B cell (primary cell): ENCODE data around the gene SPA17. TPM values are rescaled to one million over a fixed set of nuclear protein-coding genes. Genes with fewer than 3 reads are reported as not detected.

Experiments used
- ATAC-seq: fragments of 200-7000 bp; cut with Tn5 transposase; one replicate; pipeline ENCODE4 v1.10.0; 2021; ENCODE audit warnings: low read depth, mild to moderate bottlenecking, moderate number of reproducible peaks, moderate library complexity
- CTCF ChIA-PET: fragments of 350-600 bp; sonication (Branson Sonifier 250); formaldehyde crosslinking; loops from one replicate; lab custom pipeline; 2021; ENCODE audit warnings: antibody characterized with exemption, inconsistent platforms; lab: Charles Lee
- POLR2A ChIA-PET: fragments of 350-600 bp; sonication (Branson Sonifier 250); formaldehyde crosslinking; loops from one replicate; lab custom pipeline; 2021; ENCODE audit warnings: antibody characterized with exemption; lab: Charles Lee
- DNase-seq: peaks from one replicate; pipeline ENCODE4 v3.0.0; 2013
- H2AFZ ChIP-seq: 2 replicates; pipeline ENCODE4 v1.6.1; 2012; ENCODE audit warnings: mild to moderate bottlenecking, low read depth, low read length; ENCODE audit not compliant: insufficient read depth, poor library complexity, severe bottlenecking
- H3K27ac ChIP-seq, 2 donors: 1 replicate in 1 of 2; 2 replicates in 1 of 2; pipeline ENCODE4 v1.5.1; 2012 to 2013; ENCODE audit warnings: low read length in 2 of 2, mild to moderate bottlenecking in 2 of 2, moderate library complexity in 1 of 2
- H3K27me3 ChIP-seq, 4 experiments: fragments of 200-600 bp in 1 of 4; sonication (generic) in 1 of 4; replicated peaks in 1 of 4; 1 replicate in 2 of 4; 2 replicates in 2 of 4; pipeline versions ENCODE4 v1.6.1 to v1.7.0; 2013 to 2016; ENCODE audit warnings: low read length in 3 of 4, mild to moderate bottlenecking in 2 of 4, mixed read lengths in 1 of 4, moderate library complexity in 1 of 4; ENCODE audit not compliant: insufficient read depth in 4 of 4, control insufficient read depth in 3 of 4; ENCODE audit errors: control extremely low read depth in 1 of 4
- H3K36me3 ChIP-seq, 2 experiments: replicated peaks in 1 of 2; 1 replicate in 1 of 2; 2 replicates in 1 of 2; pipeline versions ENCODE4 v1.6.1 to v1.7.1; 2013; ENCODE audit warnings: low read length in 1 of 2; ENCODE audit not compliant: insufficient read depth in 2 of 2, control insufficient read depth in 1 of 2; ENCODE audit errors: control extremely low read depth in 1 of 2, extremely low read depth in 1 of 2
- H3K4me1 ChIP-seq, 2 donors: fragments of 200-600 bp in 1 of 2; sonication (generic) in 1 of 2; 1 replicate in 1 of 2; 2 replicates in 1 of 2; pipeline versions ENCODE4 v1.5.1 to v1.6.1; 2013 to 2017; ENCODE audit warnings: low read length in 2 of 2; ENCODE audit not compliant: control insufficient read depth in 2 of 2, insufficient read depth in 2 of 2
- H3K4me2 ChIP-seq: replicated peaks from 2 replicates; pipeline ENCODE3; 2012; ENCODE audit warnings: mild to moderate bottlenecking, low read depth, low read length; ENCODE audit not compliant: poor library complexity, severe bottlenecking
- H3K4me3 ChIP-seq, 5 experiments: fragments of 200-600 bp in 1 of 5; sonication (generic) in 1 of 5; 1 replicate in 3 of 5; 2 replicates in 2 of 5; pipeline versions ENCODE4 v1.5.1 to v1.7.0; 2011 to 2016; ENCODE audit warnings: low read length in 4 of 5, mild to moderate bottlenecking in 4 of 5, low read depth in 2 of 5, control low read depth in 1 of 5, moderate library complexity in 1 of 5; ENCODE audit not compliant: insufficient read depth in 1 of 5; ENCODE audit errors: control extremely low read depth in 1 of 5, extremely low read depth in 1 of 5
- H3K79me2 ChIP-seq: fragments of 200-600 bp; sonication (generic); one replicate; pipeline ENCODE4 v1.6.0; 2016; ENCODE audit warnings: low read length; ENCODE audit not compliant: control insufficient read depth, insufficient read depth
- H3K9ac ChIP-seq: fragments of 200-600 bp; sonication (generic); 2 replicates; pipeline ENCODE4 v1.6.1; 2017; ENCODE audit warnings: mild to moderate bottlenecking, low read length, moderate library complexity
- H3K9me3 ChIP-seq, 3 donors: one replicate each; pipeline versions ENCODE4 v1.6.1 to v1.7.1; 2013; ENCODE audit warnings: low read length in 2 of 3; ENCODE audit not compliant: control insufficient read depth in 2 of 3, insufficient read depth in 1 of 3; ENCODE audit errors: control extremely low read depth in 1 of 3
- H4K20me1 ChIP-seq: 2 replicates; pipeline ENCODE4 v1.6.0; 2012; ENCODE audit warnings: mild to moderate bottlenecking, low read length; ENCODE audit not compliant: insufficient read depth, control insufficient read depth, poor library complexity, severe bottlenecking
- H3K27ac Mint-ChIP-seq: one replicate; pipeline ENCODE4 v1.8.0; 2021; ENCODE audit warnings: mixed read lengths
- H3K27me3 Mint-ChIP-seq: one replicate; pipeline ENCODE4 v1.8.0; 2021; ENCODE audit warnings: mixed read lengths
- H3K4me1 Mint-ChIP-seq: one replicate; pipeline ENCODE4 v1.8.0; 2021; ENCODE audit warnings: mixed read lengths
- H3K4me3 Mint-ChIP-seq: one replicate; pipeline ENCODE4 v1.8.0; 2021; ENCODE audit warnings: mixed read lengths
- H3K9me3 Mint-ChIP-seq: one replicate; pipeline ENCODE4 v1.8.0; 2022; ENCODE audit warnings: mixed read lengths; ENCODE audit not compliant: insufficient read depth
- CTCF ChIP-seq: fragments of 200-600 bp; IDR thresholded peaks from one replicate; pipeline ENCODE4 v1.8.0; 2022; ENCODE audit warnings: antibody characterized with exemption, mild to moderate bottlenecking
- EZH2 ChIP-seq: IDR thresholded peaks from 2 replicates; pipeline ENCODE4 v1.6.1; 2012; ENCODE audit warnings: borderline replicate concordance, low read depth, mild to moderate bottlenecking, moderate library complexity, low read length; ENCODE audit not compliant: insufficient read depth, poor library complexity, severe bottlenecking
- WGBS: methylation state at CpG from one replicate; pipeline ENCODE4 v1.1.5; 2013; ENCODE audit warnings: missing lambda C conversion rate; ENCODE audit not compliant: insufficient coverage; 5-methylcytosine and 5-hydroxymethylcytosine counted together
- intact Hi-C: fragments of 100-400 bp; cut with micrococcal nuclease; formaldehyde crosslinking; loops from one replicate; pipeline ENCODE4 v1.10.0; 2022
- polyA plus RNA-seq: library from polyadenylated mRNA; depleted of rRNA; stranded (reverse); fragments of >200 nt; gene quantifications from 2 replicates; pipeline ENCODE4 v1.2.3, GENCODE V29; 2012
- total RNA-seq, 2 donors: library from RNA; stranded (reverse); fragments of 120-200 nt in 1 of 2; gene quantifications; 1 replicate in 1 of 2; 2 replicates in 1 of 2; pipeline versions ENCODE4 v1.2.3 to v1.2.4, GENCODE V29; 2013 to 2022

SPA17 gene
- total and polyA plus RNA-seq, 2 donors (not counting 1 experiment from before 2014, with no cell fraction given): 0.21 to 0.76 TPM

DNA sequence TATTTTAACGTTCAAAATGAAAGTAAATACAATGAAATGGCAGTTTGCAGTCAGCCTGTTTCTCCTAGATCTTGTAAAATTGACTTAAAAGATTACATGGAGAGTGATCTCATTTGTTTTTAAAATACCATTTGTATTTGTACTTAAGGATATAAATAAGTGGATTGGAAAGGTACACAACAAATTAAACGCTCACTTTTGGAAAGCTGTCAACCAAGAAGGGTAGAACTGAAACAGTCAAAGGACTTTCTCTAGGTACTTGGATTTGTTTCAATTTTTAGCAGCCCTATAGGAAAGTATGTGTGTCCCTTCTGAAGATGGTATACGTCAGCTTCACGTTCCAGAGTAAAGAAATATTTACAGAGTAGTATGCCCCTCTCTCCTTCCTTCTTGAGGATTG, 43.7 kb upstream of the SPA17 start:
- H3K27ac ChIP-seq: no peak overlapping the region
- H2AFZ ChIP-seq: no peak overlapping the region
- no peak overlapping the region for H3K9ac ChIP-seq
- H3K4me1 Mint-ChIP-seq: peaks cover 7% of the 10 kb centered on the region
- ATAC-seq (no peak), DNase-seq (no peak)
- no peak overlapping the region for H3K4me3 Mint-ChIP-seq
- peaks cover 4 to 75% of the 10 kb centered on the region in 2 experiments for H3K36me3 ChIP-seq
- no peaks in the 10 kb centered on the region for H3K9me3 ChIP-seq
- H3K4me1 ChIP-seq: no peaks in the 10 kb centered on the region
- WGBS: no CpG with 5 or more reads among the region's 4 CpGs
- CTCF ChIA-PET: interaction anchor here (0.7 to 0.9 kb wide), 2 partner anchors 10 to 14 kb away, joined by 3 to 4 read pairs; no protein-coding TSS in a partner anchor
- H3K79me2 ChIP-seq: peaks cover 3% of the 10 kb centered on the region
- H3K4me3 ChIP-seq: no peak overlapping the region
- H3K9me3 Mint-ChIP-seq: no peaks in the 10 kb centered on the region
- no peaks in the 10 kb centered on the region for H3K27me3 ChIP-seq
- peaks cover 30% of the 10 kb centered on the region for H4K20me1 ChIP-seq
- H3K4me2 ChIP-seq: no peak overlapping the region
- intact Hi-C loops: no loop called here
- no peaks in the 10 kb centered on the region for H3K27me3 Mint-ChIP-seq
- no peak overlapping the region for H3K27ac Mint-ChIP-seq
- TF ChIP-seq EZH2: no peak
- no peak for TF ChIP-seq CTCF
- POLR2A ChIA-PET: no interaction called here

DNA sequence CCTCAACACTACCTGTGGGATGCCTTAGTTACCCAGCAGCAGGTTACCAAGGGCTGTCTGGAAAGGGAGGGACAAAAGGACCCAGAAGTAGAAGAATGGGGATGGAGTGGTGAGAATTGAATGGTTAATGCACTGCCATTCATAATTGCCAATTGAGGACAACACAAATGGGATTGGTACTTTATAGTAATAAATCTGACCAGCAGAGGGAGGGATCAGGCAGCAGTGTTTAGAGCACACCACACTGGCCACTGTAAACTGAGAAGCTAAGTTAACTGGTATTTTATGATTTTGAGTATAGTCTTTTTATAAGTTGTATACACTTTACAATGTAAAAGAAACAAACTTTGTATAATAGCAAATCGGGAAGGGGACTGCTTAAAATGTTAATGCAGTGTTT, 40.3 kb upstream of the SPA17 start:
- no peak overlapping the region for H3K27ac Mint-ChIP-seq

More for the DNA sequence above, 40.3 kb upstream of the SPA17 start:
- Histone ChIP-seq H3K4me3 (no peak overlapping the region), H3K4me2 (no peak overlapping the region), H4K20me1 (peaks cover 7% of the 10 kb centered on the region), H3K4me1 (no peaks in the 10 kb centered on the region), H3K9ac (no peak overlapping the region), H3K9me3 (no peaks in the 10 kb centered on the region), H3K27ac (no peak overlapping the region), H3K27me3 (no peaks in the 10 kb centered on the region), H2AFZ (no peak overlapping the region), H3K79me2 (no peaks in the 10 kb centered on the region), H3K36me3 (peaks cover 4 to 65% of the 10 kb centered on the region in 2 experiments)
- Mint-ChIP-seq H3K4me3 (no peak overlapping the region), H3K9me3 (no peaks in the 10 kb centered on the region), H3K4me1 (peaks cover 2% of the 10 kb centered on the region), H3K27me3 (no peaks in the 10 kb centered on the region)
- TF ChIP-seq CTCF: no peak
- no peak for TF ChIP-seq EZH2
- CTCF ChIA-PET: interaction anchor here (1.1 to 3.0 kb wide), 2 partner anchors 11 to 14 kb away, joined by 3 to 13 read pairs; no protein-coding TSS in a partner anchor
- intact Hi-C loops: no loop called here
- POLR2A ChIA-PET: no interaction called here
- WGBS: no CpG with 5 or more reads among the region's 1 CpG
- DNase-seq (no peak), ATAC-seq (no peak)
